Mucosa of descending colon (tissue), 3 donors: ENCODE data around the gene NOS1. TPM values are rescaled to one million over a fixed set of nuclear protein-coding genes. Genes with fewer than 3 reads are reported as not detected.
"Not testable (repeated sequence)": the region's sequence is repeated elsewhere in the genome, so short reads cannot be mapped to it uniquely, and the experiment has no call there.

Source experiments
- ATAC-seq: fragments of 200-7000 bp; cut with Tn5 transposase; one replicate; pipeline ENCODE4 v1.9.1; 2020; ENCODE audit warnings: mild to moderate bottlenecking, moderate library complexity
- DNase-seq, 3 donors: peaks; one replicate each; pipeline ENCODE4 v3.0.0-alpha.2; 2020
- H3K36me3 ChIP-seq: fragments of 200-600 bp; one replicate; pipeline ENCODE4 v1.8.0; 2021; ENCODE audit warnings: low read depth, mild to moderate bottlenecking
- H3K4me1 ChIP-seq: fragments of 200-600 bp; one replicate; pipeline ENCODE4 v1.8.0; 2021; ENCODE audit warnings: low read depth, mild to moderate bottlenecking
- H3K4me3 ChIP-seq: fragments of 200-600 bp; one replicate; pipeline ENCODE4 v1.8.0; 2021; ENCODE audit warnings: mild to moderate bottlenecking
- H3K9me3 ChIP-seq: fragments of 200-600 bp; one replicate; pipeline ENCODE4 v1.8.0; 2021; ENCODE audit warnings: mild to moderate bottlenecking
- CTCF ChIP-seq: fragments of 200-600 bp; IDR thresholded peaks from one replicate; pipeline ENCODE4 v1.8.0; 2022; ENCODE audit warnings: antibody characterized with exemption, mild to moderate bottlenecking
- intact Hi-C, 2 donors: fragments of 100-400 bp; cut with DNase I in 1 of 2; cut with micrococcal nuclease in 1 of 2; formaldehyde crosslinking; loops; one replicate each; pipeline versions ENCODE4 v1.11.0 to v1.11.1; 2022; cut with DNase I, micrococcal nuclease
- total RNA-seq, 3 donors: library from RNA; stranded (reverse); fragmentation: NEBNext Ultra II Directional in 2 of 3; extraction: Animal tissue kit (Norgen Biotek cat#: 25700) in 2 of 3; gene quantifications; one replicate each; pipeline versions ENCODE4 v1.2.1 to v1.2.4, GENCODE V29; 2021 to 2023
- donor health status: DM: no; HTN: no; CAD: no; lungs with moderate emphysema.
- donor health status: DM: no; HTN: no; CAD: no.
- donor health status: DM: no; HTN: yes; CAD: no.

Gene NOS1
- total RNA-seq, 3 donors from 2014 or later: 0.09 to 11.0 (median 0.29) TPM

- ATAC-seq (no peak), DNase-seq (no peak)
- intact Hi-C loops: no loop called here
- no peaks in the 10 kb centered on the region for H3K9me3 ChIP-seq
- no peak overlapping the region for H3K4me3 ChIP-seq
- no peaks in the 10 kb centered on the region for H3K4me1 ChIP-seq
- TF ChIP-seq CTCF: no peak
- no peaks in the 10 kb centered on the region for H3K36me3 ChIP-seq
Observed at GRCh38 chr12:117380083-117380482, 18.7 kb upstream of the NOS1 start.

GRCh38 chr12:117377758-117378157 is 16.3 kb upstream of the NOS1 start:
- peak; percentile 53 for ATAC-seq

GRCh38 chr12:117370588-117370987 is 9.2 kb upstream of the NOS1 start:
- Histone ChIP-seq H3K36me3 (no peaks in the 10 kb centered on the region), H3K9me3 (no peaks in the 10 kb centered on the region), H3K4me1 (no peaks in the 10 kb centered on the region), H3K4me3 (no peak overlapping the region)
- ATAC-seq: no peak
- intact Hi-C loops: loop anchor here in 1 of 2 donors (10.0 kb wide), 1 partner anchor 784 kb away; no protein-coding TSS in a partner anchor
- TF ChIP-seq CTCF: no peak
- DNase-seq: no peak

More at GRCh38 chr12:117377758-117378157, 16.3 kb upstream of the NOS1 start:
- intact Hi-C loops: loop anchor here in 1 of 2 donors (10.0 kb wide), 1 partner anchor 777 kb away; no protein-coding TSS in a partner anchor
- TF ChIP-seq CTCF: no peak
- DNase-seq: peak in 1 of 3 donors; percentile 2
- Histone ChIP-seq H3K4me3 (no peak overlapping the region), H3K9me3 (no peaks in the 10 kb centered on the region), H3K36me3 (no peaks in the 10 kb centered on the region), H3K4me1 (no peaks in the 10 kb centered on the region)

GRCh38 chr12:117370000-117370399 is 8.6 kb upstream of the NOS1 start:
- ATAC-seq, H3K36me3 ChIP-seq, H3K9me3 ChIP-seq, DNase-seq, H3K4me3 ChIP-seq, H3K4me1 ChIP-seq: not testable (repeated sequence)
- intact Hi-C loops: loop anchor here (5.0 to 10.0 kb wide), 4 partner anchors 217 to 785 kb away; no protein-coding TSS in a partner anchor

GRCh38 chr12:117367006-117367638 is 5.7 kb upstream of the NOS1 start:
- no peak overlapping the region for H3K4me3 ChIP-seq
- intact Hi-C loops: loop anchor here (2.0 to 10.0 kb wide), 4 partner anchors 220 to 470 kb away; no protein-coding TSS in a partner anchor
- H3K36me3 ChIP-seq: no peaks in the 10 kb centered on the region
- DNase-seq (peak in 2 of 3 donors; percentile 60 to 85), ATAC-seq (peak; percentile 79)
- TF ChIP-seq CTCF: peak; percentile 62
- no peaks in the 10 kb centered on the region for H3K9me3 ChIP-seq
- no peaks in the 10 kb centered on the region for H3K4me1 ChIP-seq

GRCh38 chr12:117365049-117365616 is 3.7 kb upstream of the NOS1 start:
- H3K36me3 ChIP-seq: no peaks in the 10 kb centered on the region
- TF ChIP-seq CTCF: no peak
- no peaks in the 10 kb centered on the region for H3K4me1 ChIP-seq
- no peak overlapping the region for H3K4me3 ChIP-seq
- no peaks in the 10 kb centered on the region for H3K9me3 ChIP-seq
- intact Hi-C loops: loop anchor here (5.0 to 10.0 kb wide), 3 partner anchors 222 to 472 kb away; no protein-coding TSS in a partner anchor
- no peak for DNase-seq
- ATAC-seq: no peak
